Erythroblast (primary cell): ENCODE data around the gene DNM2.

Experiments used
- GATA1 ChIP-seq: IDR thresholded peaks from 2 replicates; pipeline ENCODE4 v1.6.1; 2011; ENCODE audit warnings: low read depth, mild to moderate bottlenecking, control low read depth, low read length, moderate library complexity
- POLR2A ChIP-seq: IDR thresholded peaks from 2 replicates; pipeline ENCODE4 v1.6.1; 2011; ENCODE audit warnings: mild to moderate bottlenecking, low read length

GRCh38 chr19:10740798-10741197 lies 22.9 kb downstream of the DNM2 start:
- TF ChIP-seq POLR2A (no peak), GATA1 (no peak)
